ENCODE results near the gene MGAT2.
A peak's percentile ranks its signal among the peaks of the same experiment; 100 is the strongest.
"Not testable (repeated sequence)": the region's sequence is repeated elsewhere in the genome, so short reads cannot be mapped to it uniquely, and the experiment has no call there.

The MGAT2 gene

GRCh38 chr14:49582113-49582977 is 38.3 kb upstream of the MGAT2 start:
- H3K27ac Mint-ChIP-seq: peak overlapping the region; percentile 11
- no peak for DNase-seq
- H3K27me3 Mint-ChIP-seq (ENCODE audit: low read depth, poor library complexity): no peaks in the 10 kb centered on the region
- H3K36me3 Mint-ChIP-seq (ENCODE audit: low read depth): peaks cover 61% of the 10 kb centered on the region
- no peaks in the 10 kb centered on the region for H3K9me3 Mint-ChIP-seq
- TF ChIP-seq, protein P1, sequence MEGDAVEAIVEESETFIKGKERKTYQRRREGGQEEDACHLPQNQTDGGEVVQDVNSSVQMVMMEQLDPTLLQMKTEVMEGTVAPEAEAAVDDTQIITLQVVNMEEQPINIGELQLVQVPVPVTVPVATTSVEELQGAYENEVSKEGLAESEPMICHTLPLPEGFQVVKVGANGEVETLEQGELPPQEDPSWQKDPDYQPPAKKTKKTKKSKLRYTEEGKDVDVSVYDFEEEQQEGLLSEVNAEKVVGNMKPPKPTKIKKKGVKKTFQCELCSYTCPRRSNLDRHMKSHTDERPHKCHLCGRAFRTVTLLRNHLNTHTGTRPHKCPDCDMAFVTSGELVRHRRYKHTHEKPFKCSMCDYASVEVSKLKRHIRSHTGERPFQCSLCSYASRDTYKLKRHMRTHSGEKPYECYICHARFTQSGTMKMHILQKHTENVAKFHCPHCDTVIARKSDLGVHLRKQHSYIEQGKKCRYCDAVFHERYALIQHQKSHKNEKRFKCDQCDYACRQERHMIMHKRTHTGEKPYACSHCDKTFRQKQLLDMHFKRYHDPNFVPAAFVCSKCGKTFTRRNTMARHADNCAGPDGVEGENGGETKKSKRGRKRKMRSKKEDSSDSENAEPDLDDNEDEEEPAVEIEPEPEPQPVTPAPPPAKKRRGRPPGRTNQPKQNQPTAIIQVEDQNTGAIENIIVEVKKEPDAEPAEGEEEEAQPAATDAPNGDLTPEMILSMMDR (IDR thresholded peaks at IDR 0.05): no peak
- H3K4me1 Mint-ChIP-seq: peaks cover 62% of the 10 kb centered on the region
- H3K4me3 Mint-ChIP-seq: peak overlapping the region; percentile 0

DNA sequence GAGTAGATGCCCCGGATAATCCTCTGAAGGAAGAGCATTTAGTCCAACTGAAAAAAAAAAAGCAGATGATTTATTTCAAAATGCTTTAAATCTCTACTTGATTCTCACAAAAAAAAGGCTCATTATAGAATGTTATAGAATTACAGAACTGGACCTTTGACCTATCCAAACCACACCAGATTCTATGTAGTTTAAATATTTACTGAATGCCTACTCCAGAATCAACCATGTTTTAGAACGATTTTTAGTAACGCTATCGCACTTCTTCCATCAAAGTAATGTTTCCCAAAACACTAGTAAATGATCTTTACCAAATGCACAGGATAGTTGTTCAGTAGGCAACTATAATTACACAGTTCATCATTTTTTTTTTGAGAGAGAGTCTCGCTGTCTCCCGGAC is 37.0 kb upstream of the MGAT2 start:
- H3K27me3 Mint-ChIP-seq (ENCODE audit: low read depth, poor library complexity): no peaks in the 10 kb centered on the region
- H3K4me3 Mint-ChIP-seq: peak overlapping the region; percentile 94
- TF ChIP-seq, protein P1 (IDR thresholded peaks at IDR 0.05): no peak
- H3K27ac Mint-ChIP-seq: peak overlapping the region; percentile 57
- H3K4me1 Mint-ChIP-seq: peaks cover 62% of the 10 kb centered on the region
- H3K9me3 Mint-ChIP-seq: no peaks in the 10 kb centered on the region
- DNase-seq: no peak
- H3K36me3 Mint-ChIP-seq (ENCODE audit: low read depth): peaks cover 53% of the 10 kb centered on the region

DNA sequence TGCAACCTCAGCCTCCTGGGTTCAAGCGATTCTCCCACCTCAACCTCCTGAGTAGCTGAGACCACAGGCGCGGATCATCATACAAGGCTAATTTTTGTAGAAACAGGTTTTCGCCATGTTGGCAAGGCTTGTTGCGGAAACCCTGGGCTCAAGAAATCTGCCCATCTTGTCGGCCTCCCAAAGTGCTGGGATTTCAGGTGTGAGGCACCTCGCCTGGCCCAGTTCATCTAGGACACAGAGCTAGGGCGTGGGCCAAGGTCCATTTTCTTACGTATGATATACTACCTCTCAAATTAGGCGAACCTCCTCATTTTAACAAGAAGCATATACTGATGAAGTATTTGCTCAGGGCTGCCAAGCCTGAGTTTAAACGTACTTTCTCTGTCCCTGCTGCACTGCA is 36.5 kb upstream of the MGAT2 start:
- no peaks in the 10 kb centered on the region for H3K9me3 Mint-ChIP-seq
- TF ChIP-seq, protein P1 (IDR thresholded peaks at IDR 0.05): no peak
- H3K27ac Mint-ChIP-seq: peak overlapping the region; percentile 57
- H3K27me3 Mint-ChIP-seq (ENCODE audit: low read depth, poor library complexity): no peaks in the 10 kb centered on the region
- peaks cover 53% of the 10 kb centered on the region for H3K36me3 Mint-ChIP-seq (ENCODE audit: low read depth)
- DNase-seq: no peak
- peaks cover 58% of the 10 kb centered on the region for H3K4me1 Mint-ChIP-seq
- peak overlapping the region; percentile 94 for H3K4me3 Mint-ChIP-seq

- peak overlapping the region; percentile 94 for H3K4me3 Mint-ChIP-seq
- not testable (repeated sequence) for H3K9me3 Mint-ChIP-seq; H3K27me3 Mint-ChIP-seq (ENCODE audit: low read depth, poor library complexity)
- peak; percentile 18 for DNase-seq
- H3K27ac Mint-ChIP-seq: peak overlapping the region; percentile 88
- H3K4me1 Mint-ChIP-seq: peaks cover 48% of the 10 kb centered on the region
- H3K36me3 Mint-ChIP-seq (ENCODE audit: low read depth): peaks cover 50% of the 10 kb centered on the region
Measured at GRCh38 chr14:49584981-49585640, 35.5 kb upstream of the MGAT2 start.

- TF ChIP-seq, protein P1 (IDR thresholded peaks at IDR 0.05): no peak
- H3K27me3 Mint-ChIP-seq (ENCODE audit: low read depth, poor library complexity): peaks cover 2% of the 10 kb centered on the region
- peak; percentile 96 for DNase-seq
- no peaks in the 10 kb centered on the region for H3K9me3 Mint-ChIP-seq
- H3K4me1 Mint-ChIP-seq: peaks cover 42% of the 10 kb centered on the region
- H3K36me3 Mint-ChIP-seq (ENCODE audit: low read depth): peaks cover 45% of the 10 kb centered on the region
- peak within 1 kb of the TSS; percentile 88 for H3K27ac Mint-ChIP-seq
- H3K4me3 Mint-ChIP-seq: peak within 1 kb of the TSS; percentile 94
Measured at GRCh38 chr14:49585803-49586672, 34.6 kb upstream of the MGAT2 start, which contains the start of gene RPS29. RPS29 (minus strand) TSS chr14:49586380; CDS start chr14:49586346, 34 bp downstream.
